ENCODE measurements around the gene TRPM3.
"Not testable (repeated sequence)": the region's sequence is repeated elsewhere in the genome, so short reads cannot be mapped to it uniquely, and the experiment has no call there.

TRPM3 gene

GRCh38 chr9:70994582-70994981, 126.8 kb downstream of the TRPM3 start:
- no peak for DNase-seq

GRCh38 chr9:70988551-70988950, 132.9 kb downstream of the TRPM3 start:
- DNase-seq = no peak

GRCh38 chr9:70987986-70988385, 133.4 kb downstream of the TRPM3 start:
- DNase-seq = no peak

DNA sequence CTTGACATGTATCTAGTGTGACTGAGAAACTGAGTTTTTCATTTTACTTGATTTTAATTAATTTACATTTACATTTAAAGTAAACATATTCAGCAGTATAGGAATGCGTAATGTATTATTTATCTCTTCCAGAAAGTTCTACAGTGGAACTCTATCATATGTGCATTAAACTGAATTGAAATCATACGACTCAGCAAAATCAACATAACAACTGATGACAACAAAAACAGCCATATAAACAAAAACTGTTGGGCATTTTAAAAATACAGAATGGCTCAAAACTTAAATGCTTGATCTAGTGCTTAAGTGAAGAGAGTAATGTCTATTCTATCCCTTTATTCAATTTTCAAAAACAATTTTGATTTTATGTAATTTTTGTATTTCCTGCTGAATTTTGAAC, 134.4 kb downstream of the TRPM3 start:
- no peak for DNase-seq

DNA sequence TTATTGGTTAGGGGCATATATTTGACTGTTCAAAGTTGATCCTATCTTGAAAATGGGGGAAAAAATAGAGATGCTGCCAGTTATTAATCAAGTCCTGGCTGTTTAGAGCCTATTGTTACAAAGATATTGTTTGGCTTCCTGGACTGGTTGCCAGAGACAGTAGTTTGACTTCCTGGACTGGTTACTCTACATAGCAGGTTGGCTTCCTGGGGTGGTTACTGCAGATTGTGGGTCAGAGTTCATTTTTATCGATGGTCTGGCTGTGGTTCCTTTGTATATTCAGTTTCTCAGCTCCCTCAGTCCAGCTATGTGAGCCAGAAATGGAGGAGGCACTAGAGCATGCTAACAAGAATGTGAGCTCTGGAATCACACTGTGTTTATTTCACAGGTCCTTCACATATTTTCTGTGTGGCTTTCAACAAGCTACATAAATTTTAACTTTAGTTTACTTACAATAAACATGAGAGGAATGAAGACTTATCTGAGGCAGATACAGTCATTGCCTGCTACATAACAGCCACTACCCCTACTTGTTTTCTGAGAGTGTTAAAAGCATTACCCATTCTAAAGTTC, 137.6 kb downstream of the TRPM3 start:
- no peak for DNase-seq

DNA sequence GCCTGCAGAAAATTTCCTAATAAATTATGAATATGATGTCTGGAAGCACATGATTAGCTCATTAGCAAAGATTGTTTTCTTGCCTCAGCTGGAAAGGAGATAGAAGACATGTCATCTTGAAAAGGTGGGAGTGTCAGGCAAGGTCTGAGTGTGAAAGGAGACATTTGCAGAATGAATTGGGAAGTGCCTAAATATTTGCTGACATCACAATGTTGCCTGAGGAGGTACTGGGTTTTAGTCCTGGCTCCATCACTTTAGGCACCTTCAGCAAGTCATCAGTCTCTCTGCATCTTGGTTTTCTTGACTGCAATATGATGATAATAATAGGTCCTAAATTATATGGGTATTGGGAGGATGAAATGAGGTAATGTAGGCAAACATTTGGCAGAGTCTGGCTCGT, 140.1 kb downstream of the TRPM3 start:
- no peak for DNase-seq

DNA sequence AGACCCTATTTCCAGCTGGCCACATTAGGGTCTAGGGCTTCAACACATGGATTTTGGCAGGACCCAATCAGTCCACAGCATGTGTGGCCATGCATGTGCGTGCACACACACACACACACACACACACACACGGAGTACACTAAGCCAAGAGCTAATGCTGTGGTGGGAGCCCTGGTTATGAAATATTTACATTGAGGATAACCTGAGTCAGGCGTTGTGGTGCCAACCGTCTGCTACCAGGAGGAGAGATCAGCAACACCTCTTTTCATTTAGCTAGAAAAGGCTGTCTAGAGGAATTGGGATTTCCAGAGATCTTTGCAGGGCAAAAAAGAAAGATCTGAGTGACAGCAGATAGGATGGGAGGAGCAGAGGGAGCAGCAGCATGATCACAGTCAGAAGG, 141.5 kb downstream of the TRPM3 start:
- no peak for DNase-seq

GRCh38 chr9:70978085-70978484, 143.3 kb downstream of the TRPM3 start:
- no peak for DNase-seq

- no peak for DNase-seq
Measured at GRCh38 chr9:70975821-70976220, 145.6 kb downstream of the TRPM3 start.

DNA sequence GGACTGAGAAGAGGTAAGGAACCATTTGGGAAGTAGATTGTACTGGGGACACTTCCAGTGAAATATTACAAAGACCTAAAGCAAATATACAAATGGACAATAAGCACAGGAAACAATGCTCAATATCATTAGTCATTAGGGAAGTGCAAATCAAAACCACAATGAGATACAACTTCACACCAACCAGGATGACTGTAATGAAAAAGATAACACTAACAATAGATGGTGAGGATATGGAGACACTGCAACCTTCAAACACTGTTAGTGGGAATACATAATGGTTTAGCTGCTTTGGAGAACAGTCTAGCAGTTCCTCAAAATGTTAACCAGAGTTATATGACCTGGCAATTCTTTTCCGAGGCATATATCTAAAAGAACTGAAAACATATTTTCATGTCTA, 149.7 kb downstream of the TRPM3 start:
- no peak for DNase-seq

- DNase-seq = not testable (repeated sequence)
Measured at GRCh38 chr9:70966380-70966779, 155.0 kb downstream of the TRPM3 start.

DNA sequence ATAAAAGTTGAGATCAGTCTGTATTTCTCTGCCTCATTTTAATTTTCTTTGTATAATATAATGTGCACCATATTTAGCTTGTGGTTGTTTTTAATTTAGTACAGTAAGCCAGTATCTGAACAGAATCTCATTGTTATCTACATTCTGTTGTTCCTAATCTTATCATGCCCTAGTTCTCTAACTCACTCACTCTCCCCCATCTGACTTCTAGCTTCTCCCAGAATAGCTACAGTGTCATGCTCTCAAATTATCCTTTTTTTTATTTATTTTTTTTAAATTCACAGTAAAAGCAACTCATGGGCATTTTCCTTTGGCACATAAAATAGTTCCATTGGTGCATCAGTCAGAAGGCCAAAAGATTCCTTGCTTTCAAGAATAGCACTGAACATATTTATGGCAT, 156.6 kb downstream of the TRPM3 start:
- no peak for DNase-seq

DNA sequence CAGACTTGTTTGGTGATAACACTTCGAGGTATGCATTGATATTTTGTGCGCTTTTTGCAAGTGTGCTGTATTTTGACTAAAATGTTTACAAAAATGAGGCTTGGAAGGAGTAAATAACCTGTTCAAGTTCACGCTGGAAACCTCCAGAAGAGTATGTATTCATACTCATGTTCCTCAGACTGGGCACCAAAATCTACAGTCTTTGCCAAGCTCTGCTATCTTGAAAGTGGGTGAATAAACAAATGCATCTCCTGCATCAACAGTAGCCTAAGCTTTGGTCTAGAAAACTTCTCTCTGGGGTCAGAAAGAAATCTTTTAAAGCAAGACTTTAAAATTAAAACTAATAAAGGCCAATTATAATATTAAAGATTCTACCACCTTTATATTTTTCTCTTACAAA, 157.9 kb downstream of the TRPM3 start:
- DNase-seq = no peak

GRCh38 chr9:70962761-70963440, 158.5 kb downstream of the TRPM3 start:
- no peak for DNase-seq

- no peak for DNase-seq
Measured at GRCh38 chr9:70959366-70959765, 162.1 kb downstream of the TRPM3 start.

GRCh38 chr9:70954596-70955143, 166.8 kb downstream of the TRPM3 start:
- no peak for DNase-seq

DNA sequence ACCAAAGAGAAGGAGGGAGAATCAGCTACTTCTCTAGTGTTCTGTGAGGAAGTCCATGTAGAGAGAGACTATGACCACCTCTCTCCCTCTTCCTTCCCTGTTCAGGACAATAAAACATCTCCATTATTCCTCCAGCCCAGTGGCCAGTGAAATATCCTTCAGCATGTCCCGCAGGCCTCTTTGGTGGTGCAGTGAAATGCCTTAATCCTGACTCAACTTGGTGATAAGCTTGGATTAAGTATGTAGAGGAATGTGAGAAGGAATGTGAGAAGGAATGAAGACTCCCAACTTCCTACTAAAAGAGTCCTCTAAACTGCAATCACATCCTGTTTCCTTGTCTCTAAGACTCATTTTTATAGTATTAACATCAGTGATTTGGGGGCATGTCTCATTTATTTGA, 167.3 kb downstream of the TRPM3 start:
- no peak for DNase-seq

DNA sequence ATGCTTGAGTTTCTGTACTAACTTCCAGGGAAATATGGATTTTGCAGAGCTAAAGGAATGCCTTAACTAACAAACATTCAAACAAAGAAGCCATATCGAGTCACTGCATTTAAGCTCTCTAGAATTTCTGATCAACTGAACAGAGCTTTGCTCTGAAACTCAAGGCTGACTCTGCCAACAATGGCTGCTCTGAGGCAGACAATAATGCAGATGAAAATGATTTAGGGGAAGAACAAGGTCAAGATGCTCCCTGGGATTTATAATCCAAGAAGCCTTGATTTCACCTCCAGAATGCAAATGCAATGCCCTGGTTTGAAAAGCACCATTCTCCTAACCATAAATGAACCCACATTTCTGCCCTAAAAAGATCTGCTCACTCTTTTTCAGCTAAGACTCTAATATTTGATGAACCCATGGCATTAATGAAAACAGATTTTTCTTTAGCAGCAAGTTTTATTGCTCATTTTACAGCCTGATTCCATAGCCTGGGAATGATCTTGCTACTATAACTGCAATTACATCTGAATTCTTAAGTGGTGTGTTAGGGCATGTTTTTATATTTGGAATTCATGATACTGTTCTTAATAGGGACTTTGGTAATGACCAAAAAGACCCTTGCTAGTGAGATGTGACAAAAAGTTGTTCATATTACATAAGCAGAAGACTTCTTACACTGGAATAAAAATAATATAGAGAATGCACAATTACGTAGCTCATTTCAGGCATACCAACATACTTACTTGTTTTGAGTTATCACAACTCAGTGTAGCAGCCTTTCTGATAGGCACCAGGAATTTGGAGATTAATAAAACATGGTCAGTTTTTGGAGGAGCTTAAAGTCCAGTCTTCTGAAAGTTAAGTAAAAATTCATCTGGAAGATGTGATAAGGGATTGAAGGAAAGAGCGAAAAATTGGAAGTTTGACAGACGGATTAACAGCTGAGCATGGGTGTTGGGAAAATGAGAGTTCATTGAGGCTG, 169.4 kb downstream of the TRPM3 start:
- DNase-seq = no peak

GRCh38 chr9:70950270-70950669, 171.2 kb downstream of the TRPM3 start:
- no peak for DNase-seq

DNA sequence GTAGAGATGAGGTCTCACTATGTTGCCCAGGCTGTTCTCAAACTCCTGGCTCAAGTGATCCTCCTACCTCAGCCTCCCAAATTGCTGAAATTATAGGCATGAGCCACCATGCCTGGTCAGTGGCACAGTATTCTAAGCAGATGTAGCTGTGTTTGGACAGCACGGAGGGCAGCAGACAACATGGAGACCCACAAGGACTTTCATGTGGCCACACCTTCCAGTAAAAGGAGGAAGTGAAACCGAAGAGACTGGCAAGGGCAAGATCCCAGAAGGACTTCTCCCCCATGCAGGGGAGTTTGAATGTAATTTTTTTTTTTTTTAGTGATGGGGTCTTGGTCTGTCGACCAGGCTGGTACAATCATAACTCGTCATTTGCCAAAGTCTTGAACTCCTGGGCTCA, 172.2 kb downstream of the TRPM3 start:
- no peak for DNase-seq

- DNase-seq = no peak
Measured at GRCh38 chr9:70948744-70949143, 172.7 kb downstream of the TRPM3 start.

DNA sequence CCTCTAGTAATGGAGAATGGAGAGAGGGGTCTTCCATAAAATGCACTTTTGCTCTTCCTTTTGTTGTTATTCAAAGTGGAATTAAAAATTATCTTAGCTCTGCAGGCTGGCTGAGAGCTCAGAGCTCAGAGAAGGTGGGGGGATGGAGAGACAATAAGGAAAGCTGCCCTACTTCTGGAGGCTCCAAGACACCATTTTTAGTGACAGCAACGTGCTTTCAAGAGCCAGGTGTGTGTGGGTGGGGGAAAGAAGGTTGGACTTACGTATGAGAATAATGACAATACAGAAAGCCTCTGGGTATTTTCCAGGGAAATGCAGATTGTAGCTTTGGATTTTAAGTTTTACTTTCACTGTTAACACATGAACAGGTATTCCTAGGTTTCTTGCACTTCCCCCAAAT, 173.9 kb downstream of the TRPM3 start:
- DNase-seq = no peak

- DNase-seq = no peak
Measured at GRCh38 chr9:70947086-70947485, 174.3 kb downstream of the TRPM3 start.

DNA sequence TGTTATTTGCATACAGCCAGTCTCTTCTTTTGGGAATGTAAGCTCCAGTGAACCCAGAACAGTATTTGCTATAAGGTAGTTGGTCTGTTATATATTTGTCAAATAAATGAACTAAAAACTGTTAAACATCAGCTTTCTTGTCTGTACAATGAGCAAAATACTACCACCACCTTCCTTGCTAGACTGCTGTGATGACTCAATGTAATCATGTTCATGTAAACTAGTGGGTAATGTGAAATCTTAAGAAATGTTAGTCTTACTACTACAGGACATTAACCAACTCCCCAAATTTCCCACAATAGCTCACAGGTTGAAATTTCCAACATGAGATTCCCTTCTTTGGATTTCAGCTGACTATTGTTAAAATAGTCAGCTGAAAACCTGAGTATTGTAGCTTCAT, 176.1 kb downstream of the TRPM3 start:
- no peak for DNase-seq
